ENCODE results near the gene SFMBT1. TPM values are rescaled to one million over a fixed set of nuclear protein-coding genes. Genes with fewer than 3 reads are reported as not detected.

SFMBT1 gene
- total RNA-seq, 2 donors from 2014 or later, result 6.9 to 17.6 TPM

- Histone ChIP-seq H3K9me3 (no peaks in the 10 kb centered on the region), H3K4me3 (no peak overlapping the region), H3K27ac (no peak overlapping the region), H3K36me3 (replicated peaks in 1 of 2; ENCODE audit: insufficient read depth in 1 of 2, low read depth in 2 of 2) (no peaks in the 10 kb centered on the region), H3K27me3 (no peaks in the 10 kb centered on the region), H3K4me1 (peaks cover 68% of the 10 kb centered on the region)
- no peak for DNase-seq
- TF ChIP-seq POLR2A (IDR thresholded peaks at IDR 0.05) (no peak), CTCF (IDR thresholded peaks at IDR 0.05) (no peak)
- WGBS, 2 donors, result 72 to 86% methylated on average over 8 of the region's 8 CpGs
- intact Hi-C loops (cut with DNase I), result no loop called here
- no peak for ATAC-seq
Measured at GRCh38 chr3:52889901-52890300, 156.0 kb downstream of the SFMBT1 start.

- ATAC-seq, result no peak
- no peak for DNase-seq
Measured at GRCh38 chr3:52887166-52887565, 158.7 kb downstream of the SFMBT1 start.

GRCh38 chr3:52886049-52886730 is 159.7 kb downstream of the SFMBT1 start:
- Histone ChIP-seq H3K4me1 (peaks cover 31% of the 10 kb centered on the region), H3K9me3 (no peaks in the 10 kb centered on the region), H3K4me3 (no peak overlapping the region), H3K36me3 (replicated peaks in 1 of 2; ENCODE audit: insufficient read depth in 1 of 2, low read depth in 2 of 2) (no peaks in the 10 kb centered on the region), H3K27ac (peak overlapping the region in 2 of 4 donors; percentile 3 to 5), H3K27me3 (no peaks in the 10 kb centered on the region)
- intact Hi-C loops (cut with DNase I), result no loop called here
- TF ChIP-seq CTCF (IDR thresholded peaks at IDR 0.05) (no peak), POLR2A (IDR thresholded peaks at IDR 0.05) (no peak)
- DNase-seq (no peak), ATAC-seq (no peak)
- WGBS, 2 donors, result 61 to 62% methylated on average over 5 of the region's 5 CpGs

More at GRCh38 chr3:52887166-52887565, 158.7 kb downstream of the SFMBT1 start:
- no peaks in the 10 kb centered on the region for H3K27me3 ChIP-seq
- H3K9me3 ChIP-seq, result no peaks in the 10 kb centered on the region
- TF ChIP-seq CTCF (IDR thresholded peaks at IDR 0.05), result no peak
- no peak for TF ChIP-seq POLR2A (IDR thresholded peaks at IDR 0.05)
- no peak overlapping the region for H3K27ac ChIP-seq
- intact Hi-C loops (cut with DNase I), result no loop called here
- no peaks in the 10 kb centered on the region for H3K36me3 ChIP-seq (replicated peaks in 1 of 2; ENCODE audit: insufficient read depth in 1 of 2, low read depth in 2 of 2)
- H3K4me1 ChIP-seq, result peaks cover 40% of the 10 kb centered on the region
- no peak overlapping the region for H3K4me3 ChIP-seq
- WGBS, 2 donors, result 74 to 81% methylated on average over 4 of the region's 4 CpGs

GRCh38 chr3:52882377-52882776 is 163.5 kb downstream of the SFMBT1 start:
- H3K9me3 ChIP-seq, result no peaks in the 10 kb centered on the region
- no peak overlapping the region for H3K4me3 ChIP-seq
- intact Hi-C loops (cut with DNase I), result no loop called here
- ATAC-seq (no peak), DNase-seq (no peak)
- H3K4me1 ChIP-seq, result peaks cover 15% of the 10 kb centered on the region
- no peak overlapping the region for H3K27ac ChIP-seq
- no peak for TF ChIP-seq POLR2A (IDR thresholded peaks at IDR 0.05)
- no peak for TF ChIP-seq CTCF (IDR thresholded peaks at IDR 0.05)
- H3K27me3 ChIP-seq, result no peaks in the 10 kb centered on the region
- 88 to 92% methylated on average over 4 of the region's 4 CpGs for WGBS, 2 donors
- H3K36me3 ChIP-seq (replicated peaks in 1 of 2; ENCODE audit: insufficient read depth in 1 of 2, low read depth in 2 of 2), result no peaks in the 10 kb centered on the region

- H3K36me3 ChIP-seq (replicated peaks in 1 of 2; ENCODE audit: insufficient read depth in 1 of 2, low read depth in 2 of 2), result no peaks in the 10 kb centered on the region
- no peak overlapping the region for H3K27ac ChIP-seq
- 78 to 100% methylated on average over 1 to 4 of the region's 4 CpGs for WGBS, 2 donors
- peaks cover 10% of the 10 kb centered on the region for H3K4me1 ChIP-seq
- H3K9me3 ChIP-seq, result no peaks in the 10 kb centered on the region
- intact Hi-C loops (cut with DNase I), result no loop called here
- DNase-seq, result no peak
- H3K4me3 ChIP-seq, result no peak overlapping the region
- no peak for TF ChIP-seq POLR2A (IDR thresholded peaks at IDR 0.05)
- no peak for TF ChIP-seq CTCF (IDR thresholded peaks at IDR 0.05)
- ATAC-seq, result no peak
- no peaks in the 10 kb centered on the region for H3K27me3 ChIP-seq
Measured at GRCh38 chr3:52881871-52882270, 164.0 kb downstream of the SFMBT1 start.
